HG03045 (cell line): ENCODE results near the gene SCG2.
"Not testable (repeated sequence)": the region's sequence is repeated elsewhere in the genome, so short reads cannot be mapped to it uniquely, and the experiment has no call there.

Source experiments
- ATAC-seq: cut with Tn5 transposase; IDR thresholded peaks from one replicate; pipeline ENCODE4 v1.9.1; 2021; ENCODE audit warnings: mild to moderate bottlenecking, moderate library complexity; ENCODE audit not compliant: unreplicated experiment

The SCG2 gene

DNA sequence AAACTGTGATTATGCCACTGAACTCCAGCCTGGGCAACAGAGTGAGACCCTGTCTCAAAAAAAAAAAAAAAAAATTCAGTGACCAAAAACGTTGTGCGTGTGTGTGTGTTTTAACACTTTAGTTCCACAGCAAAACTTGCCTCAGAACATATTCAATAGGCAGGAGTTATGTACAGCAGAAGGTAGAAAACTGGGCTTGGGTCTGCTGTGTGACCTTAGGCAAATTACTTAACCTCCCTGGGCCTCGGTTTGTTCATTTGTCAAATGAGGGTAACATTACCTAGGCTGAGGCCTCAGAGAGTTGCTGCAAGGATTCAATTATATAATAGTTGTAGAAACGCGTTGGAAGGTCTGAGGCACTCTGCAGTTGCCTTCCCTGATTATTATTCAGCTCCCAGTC is 10.3 kb upstream of the SCG2 start:
- ATAC-seq: no peak

DNA sequence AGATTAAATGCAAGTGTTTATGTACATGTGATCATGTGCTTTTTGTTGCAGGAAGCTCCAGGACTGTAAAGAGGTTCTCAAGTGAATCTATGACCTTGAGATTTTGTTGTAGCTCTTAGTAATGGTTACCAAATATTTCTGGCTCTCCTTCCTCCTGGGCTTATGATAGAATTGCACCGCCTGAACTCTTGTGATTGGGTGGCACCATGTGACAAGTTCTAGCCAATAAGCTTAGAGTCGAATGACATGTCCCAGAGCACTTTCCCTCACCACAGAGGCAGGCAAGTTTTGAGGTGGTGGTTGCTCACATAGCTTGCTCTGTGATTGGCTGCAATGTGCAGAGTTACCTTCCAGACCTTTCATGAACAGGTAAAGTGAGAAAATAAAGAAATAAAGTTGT is 8.9 kb upstream of the SCG2 start:
- no peak for ATAC-seq

DNA sequence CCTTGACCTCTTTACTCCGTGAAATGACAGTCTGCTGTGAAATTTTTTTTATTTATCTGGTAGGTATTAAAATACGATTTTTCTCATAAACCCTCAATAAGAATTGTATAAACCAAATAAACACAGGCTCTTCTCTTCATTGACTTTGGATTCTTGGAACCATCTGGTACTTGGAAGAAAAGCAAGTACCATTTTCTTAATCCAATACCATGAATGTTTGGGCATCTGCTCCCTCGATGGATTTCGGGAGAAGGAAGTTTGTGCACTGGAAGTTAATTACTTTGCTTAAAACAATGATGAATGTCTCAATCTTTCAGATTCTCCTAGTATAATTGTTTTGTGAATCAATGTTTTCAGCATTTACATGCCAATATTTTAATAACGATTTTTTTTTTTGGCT is 5.3 kb upstream of the SCG2 start:
- ATAC-seq: no peak

DNA sequence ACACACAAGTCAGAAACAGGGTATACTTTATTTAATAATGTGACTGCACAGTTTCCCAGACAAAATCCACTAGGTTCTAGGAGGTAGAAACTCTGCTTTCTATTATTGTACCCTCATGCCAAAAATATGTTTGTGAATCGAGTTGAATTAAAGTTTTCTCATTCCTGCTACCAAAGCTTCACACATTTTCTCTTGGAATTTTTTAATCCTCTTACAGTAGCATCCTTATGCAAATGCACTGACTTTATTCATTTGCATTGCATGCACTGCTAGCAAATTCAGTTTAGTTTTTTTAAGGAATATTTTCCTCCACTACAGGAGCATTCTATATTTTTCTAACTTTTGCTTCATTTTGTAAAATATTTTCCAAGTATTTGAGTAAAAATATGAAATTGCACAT is 4.8 kb upstream of the SCG2 start:
- no peak for ATAC-seq

DNA sequence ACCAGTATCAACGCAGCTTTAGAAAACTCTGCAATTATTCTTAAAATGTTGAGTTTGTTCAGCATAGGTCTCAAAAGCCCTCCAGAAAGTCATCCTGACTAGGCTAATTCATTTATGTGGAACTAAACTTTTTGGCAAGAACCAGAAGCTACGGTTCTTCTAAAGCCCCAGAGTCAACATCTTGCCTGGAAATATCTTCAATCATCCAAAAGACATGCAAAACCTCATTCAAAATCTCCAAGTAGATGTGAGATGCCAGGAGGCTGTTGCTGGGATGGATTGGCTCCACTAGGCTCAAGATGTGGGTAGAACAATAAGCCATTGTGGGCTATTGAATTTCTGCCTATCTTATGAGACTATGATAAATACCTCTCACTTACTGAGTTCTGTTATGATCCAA is 2.1 kb upstream of the SCG2 start:
- ATAC-seq: no peak

DNA sequence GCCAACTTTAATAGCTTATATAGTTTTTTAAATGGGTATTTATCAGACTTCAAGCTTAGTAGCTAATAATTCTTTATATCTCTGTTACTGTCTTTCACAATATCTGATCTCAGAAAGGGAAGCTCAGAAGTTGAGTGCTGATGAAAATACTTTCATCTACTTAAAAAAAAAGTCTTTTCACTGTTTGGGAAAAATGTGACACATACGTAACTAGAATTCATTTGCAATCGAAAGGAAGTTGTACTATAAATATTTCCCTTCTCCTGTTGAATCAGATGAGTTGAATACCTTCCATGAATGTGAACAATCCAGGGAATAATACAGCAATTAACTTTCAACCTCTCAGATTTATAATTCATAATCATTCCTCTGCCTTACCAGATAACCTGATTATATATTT is 811 bp upstream of the SCG2 start:
- no peak for ATAC-seq

GRCh38 chr2:223601018-223601417 is 1.1 kb downstream of the SCG2 start:
- no peak for ATAC-seq

DNA sequence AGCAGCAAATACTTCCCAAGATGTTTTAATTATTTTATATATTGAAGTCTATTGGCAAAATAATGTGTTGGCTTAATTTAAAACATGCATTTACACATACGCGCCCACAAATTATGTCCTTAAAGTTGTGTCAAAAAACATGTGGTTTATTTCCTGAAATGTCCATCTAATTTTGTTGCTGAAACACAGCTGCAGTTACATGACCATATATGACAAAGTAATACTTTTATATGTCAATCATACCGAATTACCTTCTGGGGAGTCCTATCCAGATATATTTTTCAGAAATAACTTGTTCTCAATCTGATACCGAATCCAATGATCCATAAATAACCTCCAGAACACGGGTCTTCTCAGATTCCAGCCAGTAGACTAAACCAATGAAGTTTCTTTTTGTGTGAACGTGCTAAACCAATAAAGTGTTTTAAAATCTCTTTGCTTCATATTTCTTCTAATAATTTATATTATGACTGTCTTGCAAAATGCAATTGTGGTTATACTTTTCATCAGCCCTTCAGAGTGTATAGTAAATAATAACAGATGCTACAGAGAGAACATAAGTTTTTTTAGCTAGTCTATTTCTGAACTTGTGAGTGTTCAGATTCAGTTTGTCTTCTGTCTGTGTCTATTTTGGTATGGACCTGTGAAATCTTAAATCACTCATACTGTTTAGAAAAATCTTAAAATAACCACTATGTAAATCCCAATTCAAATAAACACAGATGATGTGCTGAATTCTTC is 2.4 kb downstream of the SCG2 start:
- ATAC-seq: no peak

GRCh38 chr2:223598994-223599639 is 3.0 kb downstream of the SCG2 start:
- no peak for ATAC-seq

GRCh38 chr2:223597076-223597475 is 5.1 kb downstream of the SCG2 start:
- no peak for ATAC-seq

- no peak for ATAC-seq
These were observed 6.0 kb downstream of the SCG2 start for GRCh38 chr2:223596208-223596607.

DNA sequence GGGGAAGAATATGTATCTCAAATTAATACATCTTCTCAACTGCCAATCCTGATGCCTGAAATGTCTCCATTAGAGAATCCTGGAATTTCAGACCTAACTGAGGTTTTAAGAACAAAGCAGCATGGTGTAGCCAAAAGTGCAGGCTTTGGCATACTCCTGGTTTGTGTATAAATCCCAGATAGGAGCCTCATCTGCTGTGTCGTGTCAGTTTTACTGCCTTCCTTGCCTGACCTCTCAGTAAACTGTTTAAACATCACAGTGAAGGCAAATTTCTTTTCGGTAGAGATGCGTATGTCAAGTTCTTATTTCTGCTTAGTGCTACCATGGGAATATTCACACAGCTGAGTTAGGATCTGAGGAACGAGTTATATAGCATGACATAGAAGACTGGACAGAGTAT is 7.3 kb downstream of the SCG2 start:
- no peak for ATAC-seq

- no peak for ATAC-seq
These were observed 7.9 kb downstream of the SCG2 start for GRCh38 chr2:223594259-223594658.

GRCh38 chr2:223592689-223593088 is 9.5 kb downstream of the SCG2 start:
- not testable (repeated sequence) for ATAC-seq

- no peak for ATAC-seq
These were observed 10.6 kb downstream of the SCG2 start for GRCh38 chr2:223591596-223591995.

- no peak for ATAC-seq
These were observed 11.2 kb downstream of the SCG2 start for GRCh38 chr2:223590964-223591363.

DNA sequence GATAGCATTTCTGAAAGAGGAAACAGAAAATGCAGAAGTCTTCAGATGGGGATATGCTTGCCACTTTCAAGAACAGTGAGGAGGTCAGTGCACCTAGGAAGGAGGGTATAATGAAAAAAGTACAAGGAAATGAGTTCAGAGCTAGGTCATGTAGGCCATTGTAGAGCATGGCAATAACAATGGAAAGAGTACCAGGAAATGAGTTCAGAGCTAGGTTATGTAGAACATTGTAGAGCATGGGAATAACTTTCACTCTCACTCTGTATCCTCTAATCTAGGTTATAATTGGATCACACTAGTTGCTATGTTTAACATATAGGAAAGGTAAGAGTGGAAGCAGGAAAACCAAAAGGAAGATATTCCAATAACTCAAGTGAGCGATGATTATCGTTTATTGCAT is 12.3 kb downstream of the SCG2 start:
- no peak for ATAC-seq

GRCh38 chr2:223588251-223588650 is 13.9 kb downstream of the SCG2 start:
- ATAC-seq: no peak

DNA sequence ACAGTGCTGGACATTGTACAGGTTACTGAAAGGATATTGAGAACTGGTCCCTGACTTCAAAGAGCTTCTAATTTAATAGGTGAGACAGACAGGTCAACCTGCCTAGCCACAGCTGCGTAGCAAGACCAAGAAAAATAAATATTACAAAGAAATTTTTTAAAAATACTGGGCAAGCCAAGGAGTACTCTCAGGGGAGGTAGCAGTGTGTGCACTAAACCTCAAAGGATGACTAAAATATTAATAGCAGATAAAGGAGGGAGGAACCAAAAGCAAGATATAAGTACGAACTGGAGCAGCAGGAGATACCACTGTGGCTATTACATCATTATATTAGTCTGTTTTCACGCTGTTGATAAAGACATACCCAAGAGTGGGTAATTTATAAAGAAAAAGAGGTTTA is 14.9 kb downstream of the SCG2 start:
- no peak for ATAC-seq

GRCh38 chr2:223586261-223586660 is 15.9 kb downstream of the SCG2 start:
- no peak for ATAC-seq

DNA sequence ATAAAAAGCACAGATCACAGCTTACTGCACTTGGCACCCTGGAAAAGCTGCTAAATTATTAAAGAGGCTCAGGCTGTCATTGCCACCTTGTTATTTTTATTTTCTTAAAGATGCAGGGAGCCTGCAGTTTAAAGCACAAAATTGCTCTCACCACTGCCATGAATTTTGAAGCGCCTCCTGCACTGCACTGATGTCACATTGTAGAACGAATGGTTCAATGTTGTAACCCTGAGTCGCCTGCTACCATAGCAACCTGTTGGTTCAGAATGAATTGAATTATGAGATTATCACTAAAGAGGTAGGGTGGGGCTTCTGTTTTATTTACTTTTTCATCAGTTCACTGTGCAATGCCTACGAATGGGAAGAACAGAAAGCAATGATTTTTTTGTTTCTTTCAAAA is 16.5 kb downstream of the SCG2 start:
- ATAC-seq: no peak

GRCh38 chr2:223582001-223582400 is 20.2 kb downstream of the SCG2 start:
- no peak for ATAC-seq

- no peak for ATAC-seq
These were observed 21.2 kb downstream of the SCG2 start for GRCh38 chr2:223580951-223581350.
